Activated T-helper 17 cell treated with anti-CD3 and anti-CD28 coated beads, Interleukin-2, amount 50 U/mL, for 72 hours (primary cell): ENCODE data around the gene EIF6. TPM values are rescaled to one million over a fixed set of nuclear protein-coding genes. Genes with fewer than 3 reads are reported as not detected.
"Not testable (repeated sequence)": the region's sequence is repeated elsewhere in the genome, so short reads cannot be mapped to it uniquely, and the experiment has no call there.

ENCODE experiments used
- ATAC-seq: fragments of 150-1000 bp; cut with Tn5 transposase; replicated peaks from 2 replicates; pipeline ENCODE4 v1.10.0; 2021; ENCODE audit warnings: mild to moderate bottlenecking, moderate library complexity
- H3K27ac Mint-ChIP-seq: one replicate; pipeline ENCODE4 v1.8.0; 2022; ENCODE audit warnings: mixed read lengths
- H3K27me3 Mint-ChIP-seq: one replicate; pipeline ENCODE4 v1.8.0; 2022; ENCODE audit warnings: mixed read lengths
- H3K36me3 Mint-ChIP-seq: one replicate; pipeline ENCODE4 v1.8.0; 2022; ENCODE audit warnings: low read depth, mild to moderate bottlenecking, mixed read lengths
- H3K4me1 Mint-ChIP-seq: one replicate; pipeline ENCODE4 v1.8.0; 2022; ENCODE audit warnings: mixed read lengths
- H3K4me3 Mint-ChIP-seq: one replicate; pipeline ENCODE4 v1.8.0; 2022; ENCODE audit warnings: mild to moderate bottlenecking, mixed read lengths
- H3K9me3 Mint-ChIP-seq: one replicate; pipeline ENCODE4 v1.8.0; 2022; ENCODE audit warnings: mixed read lengths
- total RNA-seq, 2 donors: library from RNA; stranded (reverse); gene quantifications; one replicate each; pipeline ENCODE4 v1.2.3, GENCODE V29; 2022

The EIF6 gene
- total RNA-seq, 2 donors from 2014 or later, result 82.7 to 146 TPM

- Mint-ChIP-seq H3K9me3 (no peaks in the 10 kb centered on the region), H3K36me3 (peaks cover 10% of the 10 kb centered on the region), H3K4me3 (no peak overlapping the region), H3K4me1 (peaks cover 18% of the 10 kb centered on the region), H3K27me3 (no peaks in the 10 kb centered on the region), H3K27ac (peak overlapping the region; percentile 15)
- no peak for ATAC-seq
These were observed 34.8 kb upstream of the EIF6 start for GRCh38 chr20:35319192-35319870.

DNA sequence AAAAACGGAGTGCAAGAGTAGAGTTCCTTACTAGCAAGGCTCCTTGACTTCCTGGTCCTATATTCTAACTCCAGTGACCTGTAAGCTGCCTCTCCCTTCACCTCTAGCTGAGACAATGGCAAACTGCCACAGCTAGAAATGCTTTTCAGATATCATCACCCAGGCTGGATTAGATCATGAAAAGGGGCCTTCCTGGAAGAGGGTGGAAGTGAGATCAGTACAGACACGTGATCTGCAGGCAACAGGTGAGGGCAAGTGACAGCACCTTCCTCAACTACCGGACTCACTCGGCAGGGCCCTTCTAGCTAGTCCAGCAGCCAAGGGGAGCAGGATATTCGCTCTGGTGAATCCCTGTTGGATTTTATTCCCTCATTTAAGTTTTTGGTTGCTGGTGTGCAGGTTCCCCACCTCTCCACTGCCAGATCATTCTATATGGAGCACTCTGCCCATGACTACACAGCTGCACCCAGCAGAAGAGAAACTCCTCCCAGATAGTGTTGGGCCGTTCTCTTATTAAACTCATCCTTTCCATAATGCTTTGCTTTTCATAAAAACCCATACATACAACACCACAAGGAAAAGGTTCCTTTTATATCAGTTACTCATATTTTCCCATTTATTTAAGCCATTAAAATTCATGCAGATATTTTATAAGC is 34.1 kb upstream of the EIF6 start:
- H3K27ac Mint-ChIP-seq, result peak overlapping the region; percentile 15
- peaks cover 18% of the 10 kb centered on the region for H3K4me1 Mint-ChIP-seq
- peak; percentile 37 for ATAC-seq
- no peak overlapping the region for H3K4me3 Mint-ChIP-seq
- no peaks in the 10 kb centered on the region for H3K9me3 Mint-ChIP-seq
- H3K27me3 Mint-ChIP-seq, result no peaks in the 10 kb centered on the region
- peaks cover 16% of the 10 kb centered on the region for H3K36me3 Mint-ChIP-seq

- no peaks in the 10 kb centered on the region for H3K9me3 Mint-ChIP-seq
- H3K27me3 Mint-ChIP-seq, result no peaks in the 10 kb centered on the region
- H3K4me1 Mint-ChIP-seq, result peaks cover 16% of the 10 kb centered on the region
- no peak overlapping the region for H3K4me3 Mint-ChIP-seq
- peak overlapping the region; percentile 15 for H3K27ac Mint-ChIP-seq
- ATAC-seq, result no peak
- H3K36me3 Mint-ChIP-seq, result peaks cover 14% of the 10 kb centered on the region
These were observed 33.0 kb upstream of the EIF6 start for GRCh38 chr20:35317416-35318210.

DNA sequence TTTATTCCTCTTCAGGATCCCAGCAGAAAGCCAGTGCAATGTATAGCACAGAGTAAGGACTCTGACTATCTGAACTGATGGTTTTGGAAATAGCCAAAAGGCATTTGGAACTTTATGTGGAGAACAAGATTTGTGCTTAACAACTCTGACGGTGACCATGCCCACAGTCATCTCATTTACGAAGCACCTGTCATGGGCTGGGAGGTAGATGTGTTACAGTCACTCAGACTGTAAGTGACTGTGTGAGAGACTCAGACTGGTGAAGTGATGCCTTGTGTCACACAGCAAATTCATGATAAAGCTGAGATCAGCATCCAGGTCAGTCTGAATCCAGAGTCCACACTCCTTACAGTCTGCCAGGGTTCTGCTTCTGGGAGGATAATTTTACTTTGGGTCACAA is 31.5 kb upstream of the EIF6 start:
- H3K27ac Mint-ChIP-seq, result peak overlapping the region; percentile 61
- H3K4me3 Mint-ChIP-seq, result no peak overlapping the region
- peaks cover 24% of the 10 kb centered on the region for H3K4me1 Mint-ChIP-seq
- H3K9me3 Mint-ChIP-seq, result no peaks in the 10 kb centered on the region
- H3K27me3 Mint-ChIP-seq, result no peaks in the 10 kb centered on the region
- ATAC-seq, result no peak
- H3K36me3 Mint-ChIP-seq, result peaks cover 21% of the 10 kb centered on the region

GRCh38 chr20:35315632-35316020 is 31.1 kb upstream of the EIF6 start:
- not testable (repeated sequence) for H3K9me3 Mint-ChIP-seq, H3K4me3 Mint-ChIP-seq, ATAC-seq, H3K27me3 Mint-ChIP-seq
- Mint-ChIP-seq H3K4me1 (peaks cover 27% of the 10 kb centered on the region), H3K27ac (peak overlapping the region; percentile 61), H3K36me3 (peaks cover 21% of the 10 kb centered on the region)

DNA sequence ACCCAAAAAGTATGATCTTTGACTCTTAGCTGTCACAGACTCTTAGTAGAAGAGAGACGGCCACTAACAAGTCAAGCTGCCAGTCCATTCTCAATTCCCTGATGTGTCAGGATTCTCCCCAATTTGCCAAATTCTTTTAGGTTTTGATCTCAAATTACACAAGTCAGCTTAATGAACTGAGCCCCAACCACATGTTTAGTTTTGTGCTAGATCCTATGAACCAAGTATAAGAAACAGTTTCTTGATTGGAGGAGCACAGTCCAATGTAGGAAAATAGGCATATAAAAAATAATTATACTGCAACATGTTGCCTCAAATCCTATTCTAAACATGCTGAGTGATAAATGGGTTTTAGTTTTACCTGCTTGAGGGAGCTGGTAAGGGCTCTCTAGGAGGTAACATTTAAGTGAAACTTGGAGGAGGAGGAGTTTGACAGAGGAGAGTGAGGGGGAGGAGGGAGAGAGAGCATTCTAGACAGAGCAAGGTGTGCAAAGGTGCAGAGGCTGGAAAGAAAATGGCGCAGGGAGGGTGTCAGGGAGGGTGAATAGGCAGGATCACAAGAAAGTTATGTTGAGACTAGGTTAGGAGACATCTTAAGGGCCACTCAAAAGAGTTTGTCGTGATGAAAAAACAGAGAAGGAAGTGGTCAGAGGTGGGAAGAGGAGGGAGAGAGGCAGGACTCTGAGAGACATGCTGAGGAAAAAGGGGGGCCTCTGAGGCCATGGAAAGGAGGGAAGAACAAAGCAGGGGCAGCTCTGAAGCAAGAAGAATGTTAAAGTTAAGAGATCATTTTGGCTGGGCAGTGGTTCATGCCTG is 30.5 kb upstream of the EIF6 start:
- peaks cover 23% of the 10 kb centered on the region for H3K36me3 Mint-ChIP-seq
- H3K4me3 Mint-ChIP-seq, result no peak overlapping the region
- peak overlapping the region; percentile 61 for H3K27ac Mint-ChIP-seq
- H3K4me1 Mint-ChIP-seq, result peaks cover 27% of the 10 kb centered on the region
- H3K9me3 Mint-ChIP-seq, result no peaks in the 10 kb centered on the region
- no peaks in the 10 kb centered on the region for H3K27me3 Mint-ChIP-seq
- ATAC-seq, result no peak

DNA sequence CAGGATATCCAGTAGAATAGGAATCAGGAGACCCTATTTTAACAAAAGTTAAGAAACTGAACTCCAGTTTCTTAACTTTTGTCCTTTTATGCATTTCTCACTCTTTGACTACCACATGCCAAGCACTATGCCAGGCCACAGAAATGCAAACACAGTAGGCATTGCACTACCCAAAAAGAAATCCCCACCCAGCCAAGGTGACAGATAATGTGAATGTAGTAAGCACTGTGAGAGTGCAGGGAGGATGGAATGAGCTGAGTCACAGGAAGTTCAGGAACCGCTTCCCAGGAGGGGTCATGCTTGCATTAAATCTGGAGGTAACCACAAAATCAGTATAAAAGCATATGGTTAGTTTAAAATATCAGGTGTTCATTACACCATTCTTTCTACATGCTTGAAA is 27.7 kb upstream of the EIF6 start:
- H3K36me3 Mint-ChIP-seq, result peaks cover 26% of the 10 kb centered on the region
- no peaks in the 10 kb centered on the region for H3K27me3 Mint-ChIP-seq
- peak overlapping the region; percentile 43 for H3K4me3 Mint-ChIP-seq
- peaks cover 27% of the 10 kb centered on the region for H3K4me1 Mint-ChIP-seq
- peak; percentile 91 for ATAC-seq
- H3K9me3 Mint-ChIP-seq, result no peaks in the 10 kb centered on the region
- H3K27ac Mint-ChIP-seq, result peak overlapping the region; percentile 49

DNA sequence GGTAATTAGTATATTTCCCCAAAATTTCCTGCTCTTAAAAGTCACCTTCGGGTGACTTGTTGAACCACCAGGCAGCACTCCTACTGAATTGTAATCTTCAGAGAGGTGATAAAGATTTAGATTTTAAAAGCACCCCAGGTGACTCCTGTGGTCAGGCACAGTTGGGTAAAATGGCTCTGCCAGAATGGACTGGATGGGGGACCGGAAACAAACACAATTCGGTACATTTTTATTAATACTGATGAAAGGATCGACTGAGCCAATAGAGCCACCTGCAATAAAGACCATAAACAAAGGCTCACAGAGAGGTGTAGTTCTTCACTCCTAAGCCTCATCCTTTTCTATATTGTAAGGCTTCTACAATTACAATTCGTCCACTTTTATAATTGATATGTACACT is 27.2 kb upstream of the EIF6 start:
- H3K36me3 Mint-ChIP-seq, result peaks cover 26% of the 10 kb centered on the region
- no peaks in the 10 kb centered on the region for H3K27me3 Mint-ChIP-seq
- H3K9me3 Mint-ChIP-seq, result no peaks in the 10 kb centered on the region
- H3K4me1 Mint-ChIP-seq, result peaks cover 29% of the 10 kb centered on the region
- H3K27ac Mint-ChIP-seq, result peak overlapping the region; percentile 49
- H3K4me3 Mint-ChIP-seq, result peak overlapping the region; percentile 43
- no peak for ATAC-seq

GRCh38 chr20:35311409-35311808 is 26.8 kb upstream of the EIF6 start:
- peaks cover 26% of the 10 kb centered on the region for H3K36me3 Mint-ChIP-seq
- H3K27ac Mint-ChIP-seq, result peak overlapping the region; percentile 49
- H3K27me3 Mint-ChIP-seq, result no peaks in the 10 kb centered on the region
- peaks cover 33% of the 10 kb centered on the region for H3K4me1 Mint-ChIP-seq
- H3K4me3 Mint-ChIP-seq, result peak overlapping the region; percentile 43
- peak; percentile 74 for ATAC-seq
- no peaks in the 10 kb centered on the region for H3K9me3 Mint-ChIP-seq

DNA sequence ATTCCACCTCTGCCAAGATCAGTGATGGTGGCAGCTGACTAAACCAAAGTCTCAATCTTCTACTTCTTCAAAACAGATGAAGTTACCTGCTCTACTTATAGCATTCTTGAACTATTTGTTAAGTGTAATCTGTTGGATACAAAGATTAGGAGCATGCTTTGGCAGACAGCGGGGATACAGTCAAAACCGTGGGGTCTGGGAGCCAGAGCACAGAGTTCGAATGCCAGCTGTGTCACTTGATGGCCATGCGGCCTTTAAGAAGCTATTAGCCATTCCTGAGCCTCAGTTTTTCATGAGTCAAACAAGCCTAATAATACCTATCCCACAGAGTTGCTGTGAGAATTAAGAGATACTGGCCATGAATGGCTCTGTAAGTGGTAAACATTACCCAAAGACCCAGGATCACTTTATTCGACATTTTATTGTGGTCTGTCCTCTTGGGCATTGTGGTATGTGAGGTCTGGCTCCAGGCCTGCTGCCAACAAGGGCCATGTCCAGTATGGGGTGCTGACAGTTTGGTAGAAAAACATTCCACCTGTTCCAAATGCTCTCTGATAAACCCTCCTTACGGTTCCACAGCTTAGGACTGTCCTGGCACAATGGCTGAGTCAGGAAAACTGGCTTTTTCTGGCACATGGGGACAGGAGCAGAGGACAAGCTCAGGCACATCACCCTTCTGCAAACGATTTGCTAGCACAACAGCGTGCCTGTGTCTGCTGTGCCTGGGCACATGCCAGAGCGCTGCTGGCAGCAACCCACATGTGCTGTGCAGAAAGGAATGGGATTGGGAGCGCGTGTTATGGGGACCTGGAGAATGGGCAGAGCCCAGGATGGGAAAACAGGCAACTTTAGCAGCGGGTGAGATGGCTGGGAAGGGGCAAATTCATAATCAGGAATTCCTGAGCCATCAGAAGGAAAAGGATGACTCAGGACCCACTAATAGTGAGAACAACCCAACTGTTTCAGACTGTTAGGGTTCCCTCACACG is 23.4 kb upstream of the EIF6 start:
- H3K27me3 Mint-ChIP-seq, result no peaks in the 10 kb centered on the region
- no peaks in the 10 kb centered on the region for H3K9me3 Mint-ChIP-seq
- ATAC-seq, result no peak
- H3K27ac Mint-ChIP-seq, result peak overlapping the region; percentile 93
- H3K36me3 Mint-ChIP-seq, result peaks cover 15% of the 10 kb centered on the region
- no peak overlapping the region for H3K4me3 Mint-ChIP-seq
- H3K4me1 Mint-ChIP-seq, result peaks cover 45% of the 10 kb centered on the region

- H3K36me3 Mint-ChIP-seq, result peaks cover 6% of the 10 kb centered on the region
These were observed 22.5 kb upstream of the EIF6 start for GRCh38 chr20:35306931-35307517.

DNA sequence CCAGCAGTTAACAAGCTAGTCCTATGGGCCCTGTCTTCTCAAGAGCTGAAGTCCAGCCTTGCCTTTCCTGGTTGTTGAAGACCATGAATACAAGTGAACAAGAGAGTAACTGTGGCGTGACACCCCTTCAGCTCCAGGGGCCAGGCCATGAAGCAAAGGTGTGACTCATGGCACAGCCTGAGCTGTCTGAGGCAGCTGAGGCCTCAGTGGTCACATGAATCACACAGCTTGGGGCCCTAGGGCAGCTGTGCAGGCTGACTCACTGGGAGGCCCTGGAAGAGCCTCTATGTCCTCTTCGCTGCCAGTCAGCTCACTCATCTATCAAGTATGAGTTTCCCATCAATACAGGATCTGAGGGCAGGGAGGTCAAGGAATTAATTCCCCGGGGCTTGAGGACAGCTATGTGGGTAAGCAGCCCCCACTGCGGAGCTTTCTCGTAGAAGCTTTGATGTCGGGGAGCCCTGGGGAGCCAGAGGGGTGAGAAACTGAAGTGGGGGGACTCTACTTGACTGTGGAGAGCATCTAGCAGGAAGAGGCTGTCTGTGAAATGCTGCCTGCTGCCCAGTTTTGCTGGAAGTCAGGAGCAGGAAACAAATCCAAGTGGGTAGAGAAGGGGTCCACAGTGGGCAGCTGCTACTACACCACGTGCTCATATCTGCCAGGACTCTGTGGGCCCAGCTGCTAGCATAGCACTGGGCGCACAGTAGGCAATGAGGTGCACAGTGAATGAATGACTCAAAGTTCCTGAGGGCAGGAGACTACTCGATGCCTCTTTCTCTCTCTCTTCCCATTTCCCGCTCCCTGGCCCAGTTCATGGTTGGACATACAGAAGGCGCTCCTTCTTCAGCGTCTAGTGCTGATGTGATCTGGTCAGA is 21.3 kb upstream of the EIF6 start:
- H3K4me1 Mint-ChIP-seq, result peaks cover 32% of the 10 kb centered on the region

More at GRCh38 chr20:35306931-35307517, 22.5 kb upstream of the EIF6 start:
- ATAC-seq, result no peak
- Mint-ChIP-seq H3K4me1 (peaks cover 37% of the 10 kb centered on the region), H3K27ac (peak overlapping the region; percentile 93), H3K27me3 (no peaks in the 10 kb centered on the region), H3K4me3 (peak overlapping the region; percentile 61), H3K9me3 (no peaks in the 10 kb centered on the region)

More for the DNA sequence above, 21.3 kb upstream of the EIF6 start:
- ATAC-seq, result peak; percentile 98
- Mint-ChIP-seq H3K36me3 (peaks cover 6% of the 10 kb centered on the region), H3K4me3 (peak overlapping the region; percentile 61), H3K27me3 (no peaks in the 10 kb centered on the region), H3K9me3 (no peaks in the 10 kb centered on the region), H3K27ac (peak overlapping the region; percentile 93)
